Heart left ventricle (tissue), 16 donors: ENCODE measurements around the gene ATP5F1E. TPM values are rescaled to one million over a fixed set of nuclear protein-coding genes. Genes with fewer than 3 reads are reported as not detected.

Source experiments
- ATAC-seq, 4 donors: fragments of 200-7000 bp; cut with Tn5 transposase; one replicate each; pipeline ENCODE4 v1.9.1; 2020 to 2022; ENCODE audit warnings: moderate library complexity in 4 of 4, mild to moderate bottlenecking in 3 of 4, moderate number of reproducible peaks in 1 of 4
- DNase-seq, 5 donors: peaks; one replicate each; pipeline ENCODE4 v3.0.0-alpha.2; 2020
- H3K27ac ChIP-seq, 12 donors: fragments of 200-600 bp; sonication (generic) in 4 of 12; one replicate each; pipeline versions ENCODE4 v1.5.0 to v1.8.0; 2016 to 2022; ENCODE audit warnings: mild to moderate bottlenecking in 2 of 12
- H3K27me3 ChIP-seq, 9 donors: fragments of 200-600 bp; sonication (generic) in 2 of 9; one replicate each; pipeline versions ENCODE4 v1.5.1 to v1.8.0; 2016 to 2022; ENCODE audit warnings: mild to moderate bottlenecking in 3 of 9
- H3K36me3 ChIP-seq, 9 donors: fragments of 200-600 bp; sonication (generic) in 2 of 9; one replicate each; pipeline versions ENCODE4 v1.5.0 to v1.8.0; 2018 to 2022; ENCODE audit warnings: mild to moderate bottlenecking in 2 of 9
- H3K4me1 ChIP-seq, 12 donors: fragments of 200-600 bp; sonication (generic) in 4 of 12; one replicate each; pipeline versions ENCODE4 v1.5.0 to v1.8.0; 2016 to 2022; ENCODE audit warnings: mild to moderate bottlenecking in 3 of 12
- H3K4me3 ChIP-seq, 12 donors: fragments of 200-600 bp; sonication (generic) in 4 of 12; one replicate each; pipeline versions ENCODE4 v1.5.0 to v1.8.0; 2017 to 2022; ENCODE audit warnings: mild to moderate bottlenecking in 9 of 12, moderate library complexity in 4 of 12
- H3K9me3 ChIP-seq, 12 donors: fragments of 200-600 bp; sonication (generic) in 4 of 12; one replicate each; pipeline versions ENCODE4 v1.5.0 to v1.8.0; 2016 to 2022; ENCODE audit warnings: mild to moderate bottlenecking in 1 of 12
- CTCF ChIP-seq, 12 donors: fragments of 200-600 bp; sonication (generic) in 4 of 12; IDR thresholded peaks; one replicate each; pipeline versions ENCODE4 v1.5.0 to v1.8.0; 2018 to 2022; ENCODE audit warnings: antibody characterized with exemption in 12 of 12, mild to moderate bottlenecking in 5 of 12
- POLR2A ChIP-seq, 2 donors: fragments of 450-650 bp; IDR thresholded peaks; one replicate each; pipeline ENCODE4 v1.6.1; 2017; ENCODE audit warnings: antibody characterized with exemption in 2 of 2, mild to moderate bottlenecking in 2 of 2, moderate library complexity in 2 of 2
- WGBS, 4 donors: extraction: QIAGEN DNeasy Blood & Tissue Kit in 2 of 4; methylation state at CpG; one replicate each; pipeline versions ENCODE4 v1.1.5 to v1.1.7; 2013 to 2018; 5-methylcytosine and 5-hydroxymethylcytosine counted together
- intact Hi-C, 10 donors: fragments of 100-400 bp; cut with DNase I; formaldehyde crosslinking; loops; one replicate each; pipeline versions ENCODE4 v1.11.1 to v1.14.2; 2022
- polyA plus RNA-seq, 2 donors: library from polyadenylated mRNA; stranded (reverse); fragments of 200-250 nt; gene quantifications; one replicate each; pipeline ENCODE4 v1.2.3, GENCODE V29; 2013
- total RNA-seq, 9 donors: library from RNA; depleted of rRNA in 2 of 9; stranded (reverse); fragments of >200 nt in 2 of 9; fragmentation: NEBNext Ultra II Directional in 3 of 9; extraction: Animal tissue kit (Norgen Biotek cat#: 25700) in 3 of 9; gene quantifications; one replicate each; pipeline versions ENCODE4 v1.1.0 to v1.2.4, GENCODE V29; 2016 to 2023
- donor health status: ischemic (EF 13 %, LVEDD 7.1; RV severe dilation, severe dysfunction).
- donor health status: healthy with polysubstance abuse.
- donor health status: DM: no; HTN: yes; CAD: no.
- donor health status: DM: no; HTN: no; CAD: no.
- donor health status: ischemic (EF 25% LVEDD 6.9; RV normal size, moderate dysfunction).
- donor health status: ischemic (EF 25% LVEDD 5.7; RV mildly dilated, moderate dysfunction).
- donor health status: healthy.
- donor health status: DM: yes; HTN: yes; CAD: no.
- donor health status: ischemic (EF 35%, LVEDD 5.7; RV mildly dilated, moderate dysfunction).
- donor health status: nonischemic (EF 11% LVEDD 7.7; RV severe dilation, severe dysfunction).
- donor health status: DM: yes; HTN: yes; CAD: no.
- donor health status: PGD.
- donor health status: ischemic (EF 29% LVEDD 5.4; RV normal size, mild dysfunction).
- donor health status: nonischemic (EF 23%, LVEDD 6.1; RV moderate dilation, normal function).

Gene ATP5F1E
- total and polyA plus RNA-seq, 11 donors, result 38.5 to 153 (median 116) TPM

DNA sequence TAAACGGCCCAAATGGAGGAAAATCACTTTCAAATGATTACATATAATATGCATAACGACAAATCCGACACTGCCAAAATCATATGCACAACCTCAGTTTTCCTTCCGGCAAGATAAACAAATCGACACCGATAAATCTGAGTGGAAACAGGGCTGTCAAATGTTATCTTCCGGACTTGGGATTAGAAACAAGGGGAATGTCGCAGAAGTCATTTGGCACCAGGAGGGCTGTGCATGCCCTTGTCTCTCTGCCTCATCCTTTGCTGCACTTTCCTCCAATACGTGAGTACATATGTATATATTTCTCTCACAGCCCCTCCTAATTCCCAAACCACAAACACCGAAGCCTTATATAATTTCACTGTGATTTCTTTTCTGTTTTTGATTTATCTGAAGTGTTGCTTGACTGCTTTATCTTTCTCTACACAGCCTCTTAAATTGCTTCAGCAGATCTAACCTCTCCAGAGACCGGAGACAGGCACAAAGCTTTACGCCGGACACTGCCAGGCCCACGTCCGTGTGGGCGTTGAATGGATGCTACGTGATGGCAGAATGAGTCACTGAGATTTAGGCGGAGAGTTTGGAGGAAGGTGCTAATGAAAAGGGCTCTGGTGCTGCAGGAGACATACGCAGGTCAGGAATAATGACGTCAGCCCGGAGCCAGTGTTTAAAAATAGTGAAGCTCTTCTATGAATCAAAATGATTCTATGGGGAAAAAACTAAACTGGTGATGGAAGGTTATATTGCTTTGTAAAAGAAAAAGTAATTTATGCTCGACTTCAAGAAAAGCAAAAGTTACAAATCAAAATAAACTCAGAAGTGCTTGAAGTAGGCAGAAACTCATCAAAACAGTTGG, 31.5 kb upstream of the ATP5F1E start:
- TF ChIP-seq CTCF (IDR thresholded peaks at IDR 0.05) (no peak), POLR2A (IDR thresholded peaks at IDR 0.05) (no peak)
- H3K27me3 ChIP-seq, result no peaks in the 10 kb centered on the region
- peak; percentile 73 to 99 (median 99) for ATAC-seq
- DNase-seq, result peak; percentile 44 to 82 (median 65)
- no peaks in the 10 kb centered on the region for H3K9me3 ChIP-seq
- H3K36me3 ChIP-seq, result no peaks in the 10 kb centered on the region
- 10 to 15% (median 13%) methylated on average over 22 of the region's 22 CpGs for WGBS, 4 donors
- peak overlapping the region in 10 of 12 donors; percentile 17 to 67 (median 58) for H3K27ac ChIP-seq
- peaks cover 0 to 20% (median 12%) of the 10 kb centered on the region in 12 donors for H3K4me1 ChIP-seq
- intact Hi-C loops, result no loop called here
- peak overlapping the region in 8 of 12 donors; percentile 2 to 31 (median 19) for H3K4me3 ChIP-seq

- Histone ChIP-seq H3K27me3 (no peaks in the 10 kb centered on the region), H3K4me1 (peaks cover 0 to 20% (median 12%) of the 10 kb centered on the region in 12 donors), H3K4me3 (no peak overlapping the region), H3K36me3 (no peaks in the 10 kb centered on the region), H3K9me3 (peaks cover 0 to 1% (median 0%) of the 10 kb centered on the region in 12 donors), H3K27ac (no peak overlapping the region)
- peak in 2 of 4 donors; percentile 41 to 50 for ATAC-seq
- DNase-seq, result no peak
- TF ChIP-seq CTCF (IDR thresholded peaks at IDR 0.05) (no peak), POLR2A (IDR thresholded peaks at IDR 0.05) (no peak)
- intact Hi-C loops, result no loop called here
- WGBS, 4 donors, result 61 to 68% (median 64%) methylated on average over 4 of the region's 4 CpGs
Measured at GRCh38 chr20:59062081-59062480, 29.9 kb upstream of the ATP5F1E start.

GRCh38 chr20:59055302-59055701, 23.2 kb upstream of the ATP5F1E start:
- intact Hi-C loops, result loop anchor here in 4 of 10 donors (10.0 kb wide), 2 partner anchors 169 to 349 kb away; no protein-coding TSS in a partner anchor
- Histone ChIP-seq H3K4me3 (no peak overlapping the region), H3K9me3 (peaks cover 0 to 7% (median 0%) of the 10 kb centered on the region in 12 donors), H3K27me3 (peaks cover 0 to 10% (median 0%) of the 10 kb centered on the region in 9 donors), H3K36me3 (no peaks in the 10 kb centered on the region), H3K4me1 (no peaks in the 10 kb centered on the region), H3K27ac (no peak overlapping the region)
- DNase-seq (no peak), ATAC-seq (no peak)
- WGBS, 4 donors, result 67 to 79% (median 72%) methylated on average over 7 of the region's 7 CpGs
- TF ChIP-seq POLR2A (IDR thresholded peaks at IDR 0.05) (no peak), CTCF (IDR thresholded peaks at IDR 0.05) (peak in 9 of 12 donors; percentile 30 to 63 (median 37))

DNA sequence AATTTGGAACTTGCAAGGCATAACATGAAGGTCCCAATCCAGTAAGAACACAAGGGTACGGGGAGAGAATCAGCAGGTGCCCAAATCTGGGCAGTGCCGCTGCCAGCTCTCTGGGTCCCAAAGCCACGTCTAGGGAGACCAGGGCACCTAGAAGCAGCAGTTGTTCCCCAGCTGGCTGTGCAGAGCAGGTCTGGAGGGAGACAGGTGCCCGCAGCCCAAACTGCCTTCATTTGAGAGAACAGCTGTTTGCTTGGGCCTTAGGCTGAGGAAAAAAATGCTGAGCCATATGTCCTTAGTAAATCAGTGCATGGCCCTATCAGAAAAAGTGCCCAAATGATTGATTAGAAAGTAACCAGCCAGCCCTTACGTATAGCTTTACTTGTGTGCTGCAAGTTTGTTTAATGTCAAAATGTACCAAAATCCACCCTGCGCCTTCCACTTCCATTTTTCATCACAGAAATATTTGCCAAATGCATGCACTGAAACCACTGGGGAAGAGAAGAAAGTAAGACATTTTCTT, 19.6 kb upstream of the ATP5F1E start:
- H3K4me3 ChIP-seq, result no peak overlapping the region
- intact Hi-C loops, result loop anchor here in 4 of 10 donors (10.0 kb wide), 2 partner anchors 173 to 353 kb away; no protein-coding TSS in a partner anchor
- H3K36me3 ChIP-seq, result no peaks in the 10 kb centered on the region
- no peak for TF ChIP-seq CTCF (IDR thresholded peaks at IDR 0.05)
- no peak for TF ChIP-seq POLR2A (IDR thresholded peaks at IDR 0.05)
- peaks cover 0 to 10% (median 0%) of the 10 kb centered on the region in 12 donors for H3K4me1 ChIP-seq
- ATAC-seq (no peak), DNase-seq (no peak)
- H3K27me3 ChIP-seq, result peaks cover 0 to 18% (median 0%) of the 10 kb centered on the region in 9 donors
- 79 to 85% (median 83%) methylated on average over 6 of the region's 6 CpGs for WGBS, 4 donors
- H3K27ac ChIP-seq, result no peak overlapping the region
- peaks cover 0 to 4% (median 0%) of the 10 kb centered on the region in 12 donors for H3K9me3 ChIP-seq
